ENCODE data around the gene BICD2. TPM values are rescaled to one million over a fixed set of nuclear protein-coding genes. Genes with fewer than 3 reads are reported as not detected.

Gene BICD2
- polyA plus RNA-seq, 3 donors: 27.0 to 32.7 (median 29.8) TPM

DNA sequence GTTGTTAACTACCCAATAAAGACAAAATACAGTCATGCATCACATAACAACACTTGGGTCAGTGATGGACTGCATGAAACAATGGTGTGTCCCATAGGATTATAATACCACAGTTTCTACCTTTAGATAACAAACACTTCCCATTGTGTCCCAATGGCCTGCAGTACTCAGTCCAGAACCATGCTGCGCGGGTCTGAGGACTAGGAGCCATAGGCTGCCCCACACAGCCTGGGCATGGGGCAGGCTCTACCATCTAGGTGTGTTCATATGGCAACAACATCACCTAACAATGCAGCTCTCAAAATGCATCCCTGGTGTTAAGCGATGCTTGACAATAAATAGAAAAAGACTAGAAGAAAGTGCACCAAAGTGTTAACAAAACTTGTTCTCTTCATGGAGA is 101.5 kb downstream of the BICD2 start:
- DNase-seq (ENCODE audit: extremely low read depth in 1 of 11, low read depth in 9 of 11, low spot score in 4 of 11): no peak

- no peak for DNase-seq (ENCODE audit: extremely low read depth in 1 of 11, low read depth in 9 of 11, low spot score in 4 of 11)
These were observed 102.9 kb downstream of the BICD2 start for GRCh38 chr9:92661743-92662142.

Other genes with a start within 250 kb of the BICD2 start
- gene ECM2, start 228.8 kb downstream of the BICD2 start, polyA plus RNA-seq (ENCODE audit: insufficient read length in 3 of 3): 10 to 100 TPM; 13.0 to 18.3 (median 14.1) TPM
- gene IPPK, start 94.7 kb downstream of the BICD2 start, polyA plus RNA-seq (ENCODE audit: insufficient read length in 3 of 3): 10 to 100 TPM; 10.3 to 15.5 (median 10.5) TPM
- gene ZNF484, start 113.2 kb upstream of the BICD2 start, polyA plus RNA-seq (ENCODE audit: insufficient read length in 3 of 3): 10 to 100 TPM in 1 of 3 donors, 1 to 10 TPM in 2; 7.1 to 10.2 (median 9.0) TPM
- 1 to 10 TPM; 3.3 to 5.8 (median 5.3) TPM for gene FGD3, start 182.7 kb upstream of the BICD2 start, polyA plus RNA-seq (ENCODE audit: insufficient read length in 3 of 3)

Measured in renal cortex interstitium (tissue), 11 donors.